ENCODE measurements around the gene KLHL17. TPM values are rescaled to one million over a fixed set of nuclear protein-coding genes. Genes with fewer than 3 reads are reported as not detected.

KLHL17 gene
- 21.4 TPM for polyA plus RNA-seq (2013, experiment 1 of 2; ENCODE audit: insufficient read length)
- 19.8 TPM for polyA plus RNA-seq (2013, experiment 2 of 2; ENCODE audit: insufficient read length)

- DNase-seq = peak; percentile 71
These were observed at the start of gene KLHL17 for GRCh38 chr1:960363-961131. Gene KLHL17 (plus strand): TSS chr1:960584. CDS start chr1:960694, 110 bp downstream.

DNA sequence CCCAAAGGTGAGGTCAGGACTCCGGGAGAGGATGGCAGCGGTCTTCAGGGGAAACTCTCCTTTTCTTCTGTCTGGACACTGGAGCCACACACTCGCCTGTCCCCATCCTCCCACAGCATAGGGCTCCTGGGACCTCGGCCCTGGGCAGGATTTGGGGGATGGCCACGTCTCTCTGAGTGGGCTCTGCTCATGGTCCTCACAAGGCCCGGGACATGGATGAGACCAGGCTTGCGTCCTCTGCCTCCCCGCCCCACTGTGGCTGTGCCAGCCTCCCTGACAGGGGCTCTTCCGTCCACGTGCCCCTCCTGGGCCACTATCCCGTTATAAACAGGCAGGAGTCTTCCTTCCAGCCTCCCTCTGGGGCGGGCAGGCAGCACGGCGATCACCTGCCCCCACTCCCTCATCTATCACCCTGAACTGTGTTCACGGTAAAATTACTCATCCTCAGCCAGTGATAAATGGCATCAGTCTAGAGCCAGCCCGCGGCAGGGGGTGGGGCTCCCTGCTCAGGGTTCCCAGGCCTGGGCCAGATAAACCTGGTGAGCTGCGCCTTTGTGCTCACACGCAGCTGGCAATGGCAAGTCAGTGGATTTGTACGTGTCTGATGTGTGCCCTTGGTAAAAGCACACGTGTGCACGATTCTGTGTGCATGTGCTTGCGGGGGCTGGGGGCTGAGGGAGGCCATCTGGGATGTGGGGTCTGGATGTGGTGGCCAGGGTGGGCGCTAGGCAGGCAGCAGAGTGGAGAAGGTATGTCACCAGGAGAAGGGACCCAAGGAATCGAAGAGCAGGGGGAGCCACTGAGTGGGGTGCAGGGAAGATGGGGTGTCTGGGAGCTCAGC is 49.3 kb upstream of the KLHL17 start:
- peak; percentile 65 for DNase-seq

- DNase-seq = no peak
These were observed 48.3 kb upstream of the KLHL17 start for GRCh38 chr1:911875-912739.

DNA sequence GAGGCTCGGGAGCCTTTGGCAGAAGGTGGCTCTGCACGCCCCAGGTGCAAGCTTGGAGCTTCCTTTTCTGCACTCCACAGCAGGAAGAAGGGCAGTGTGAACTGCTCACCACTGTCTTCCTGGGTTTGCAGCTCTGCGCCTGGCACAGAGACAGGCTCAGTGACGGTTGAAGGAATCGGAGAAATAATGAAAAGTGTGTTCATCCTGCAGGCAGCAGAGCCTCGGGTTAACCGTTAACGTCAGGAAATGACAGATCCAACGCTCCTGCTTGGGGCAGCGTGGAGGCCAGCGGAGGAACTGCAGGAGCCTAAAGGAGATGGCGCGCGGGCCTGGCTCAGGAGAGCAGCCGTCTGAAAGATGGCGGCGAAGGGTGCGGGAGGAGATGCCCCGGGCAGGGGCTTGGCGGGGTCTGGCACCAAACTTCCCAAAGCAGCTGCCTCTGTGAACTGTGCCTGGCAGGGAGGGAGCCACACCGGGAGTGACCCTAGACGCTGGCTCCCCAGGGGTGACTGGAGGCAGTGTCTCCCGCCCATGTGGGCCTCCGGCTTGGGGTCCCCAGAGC is 47.6 kb upstream of the KLHL17 start:
- no peak for DNase-seq

DNA sequence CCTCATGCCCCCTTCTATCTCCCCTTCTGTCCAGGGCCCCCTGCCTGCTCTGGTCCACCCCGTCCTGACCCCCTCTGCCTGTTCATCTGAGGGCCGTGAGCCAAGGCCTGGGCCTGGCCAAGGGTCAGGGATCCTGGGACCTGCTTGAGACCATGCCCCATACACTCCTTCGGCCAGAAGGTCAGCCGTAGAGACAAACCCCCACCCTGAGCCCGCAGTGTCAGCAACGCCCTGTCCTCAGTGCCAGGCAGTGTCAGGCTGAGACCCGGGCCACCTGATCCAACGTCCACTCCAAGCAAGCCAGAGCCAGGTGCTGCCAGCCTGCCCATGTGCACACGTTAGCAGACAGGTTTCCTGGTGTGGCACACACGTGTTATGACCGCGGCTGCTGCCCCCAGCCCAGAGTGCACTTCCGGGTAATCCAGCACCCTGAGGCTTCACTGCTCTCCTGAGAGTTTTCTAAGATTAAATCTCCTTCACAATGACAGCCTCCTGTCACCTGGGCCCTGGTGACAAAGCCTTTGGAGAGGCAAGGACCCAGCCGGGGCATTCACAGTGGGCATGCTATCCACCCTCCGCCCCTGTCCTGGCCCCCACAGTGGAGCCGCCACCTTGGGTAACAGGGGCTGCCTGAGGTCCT is 46.8 kb upstream of the KLHL17 start:
- no peak for DNase-seq

- DNase-seq = no peak
These were observed 46.1 kb upstream of the KLHL17 start for GRCh38 chr1:914131-914890.

DNA sequence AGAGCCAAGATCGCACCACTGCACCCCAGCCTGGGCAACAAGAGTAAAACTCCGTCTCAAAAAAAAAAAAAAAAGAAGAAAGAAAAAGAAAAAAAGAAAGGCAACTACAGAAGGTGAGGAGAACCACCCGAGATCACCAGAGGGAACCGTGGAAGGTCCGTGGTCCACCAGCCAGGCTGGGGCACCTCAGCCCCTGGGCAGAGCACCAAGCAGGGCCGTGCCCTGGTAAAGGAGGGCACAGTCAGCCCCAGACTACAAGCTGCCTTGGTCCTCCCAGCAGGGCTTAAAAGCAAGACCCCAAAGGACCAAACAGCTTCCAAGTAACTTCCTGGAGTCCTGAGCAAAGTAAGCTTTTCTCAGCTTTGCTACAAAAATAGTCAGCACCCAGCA is 45.5 kb upstream of the KLHL17 start:
- no peak for DNase-seq

- no peak for DNase-seq
These were observed 44.9 kb upstream of the KLHL17 start for GRCh38 chr1:915295-916172.

- DNase-seq = no peak
These were observed 44.0 kb upstream of the KLHL17 start for GRCh38 chr1:916173-917075.

DNA sequence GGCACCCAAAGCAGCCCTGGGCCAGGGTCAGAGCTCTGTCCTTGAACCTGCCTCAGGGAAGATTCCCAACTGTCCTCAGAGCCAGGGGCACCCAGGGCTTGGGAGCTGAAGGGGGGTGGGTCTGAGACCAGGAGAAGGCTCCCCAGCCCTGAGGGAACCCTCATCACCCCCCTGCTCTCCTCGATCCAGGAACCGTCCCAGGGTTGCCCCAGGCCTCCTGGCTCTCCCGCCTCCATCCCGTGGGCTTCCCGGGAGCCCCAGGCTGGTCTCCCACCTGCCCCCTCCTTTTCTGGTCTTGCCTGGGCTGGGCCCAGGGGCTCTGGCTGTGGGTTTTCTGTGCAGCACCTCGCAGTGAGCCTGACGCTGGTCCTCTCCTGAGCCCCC is 43.3 kb upstream of the KLHL17 start:
- no peak for DNase-seq

GRCh38 chr1:917466-918091 is 42.8 kb upstream of the KLHL17 start:
- DNase-seq = no peak

DNA sequence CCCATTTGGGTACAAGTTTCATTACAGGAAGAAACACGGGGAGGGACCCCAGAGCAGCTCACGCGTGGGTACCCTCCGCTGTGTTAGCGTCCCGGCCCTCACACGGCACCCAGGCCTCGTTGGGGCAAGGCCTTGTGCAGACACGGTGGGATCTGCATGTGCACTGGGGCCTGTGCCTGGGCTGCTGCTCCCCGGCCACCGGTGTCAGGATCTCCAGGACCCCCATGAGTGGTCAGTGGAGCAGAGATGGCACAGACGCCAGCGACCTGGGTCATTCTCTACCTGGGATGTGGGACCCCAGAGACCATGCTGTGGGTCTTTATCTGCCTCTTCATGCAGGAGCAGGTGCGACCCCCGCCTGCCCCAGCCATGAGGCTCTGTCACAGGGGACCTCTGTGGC is 42.0 kb upstream of the KLHL17 start:
- no peak for DNase-seq

- DNase-seq = no peak
These were observed 41.5 kb upstream of the KLHL17 start for GRCh38 chr1:918843-919242.

GRCh38 chr1:919271-919872 is 41.0 kb upstream of the KLHL17 start:
- DNase-seq = no peak

- DNase-seq = no peak
These were observed 40.4 kb upstream of the KLHL17 start for GRCh38 chr1:920010-920409.

GRCh38 chr1:920521-920920 is 39.9 kb upstream of the KLHL17 start:
- DNase-seq = no peak

DNA sequence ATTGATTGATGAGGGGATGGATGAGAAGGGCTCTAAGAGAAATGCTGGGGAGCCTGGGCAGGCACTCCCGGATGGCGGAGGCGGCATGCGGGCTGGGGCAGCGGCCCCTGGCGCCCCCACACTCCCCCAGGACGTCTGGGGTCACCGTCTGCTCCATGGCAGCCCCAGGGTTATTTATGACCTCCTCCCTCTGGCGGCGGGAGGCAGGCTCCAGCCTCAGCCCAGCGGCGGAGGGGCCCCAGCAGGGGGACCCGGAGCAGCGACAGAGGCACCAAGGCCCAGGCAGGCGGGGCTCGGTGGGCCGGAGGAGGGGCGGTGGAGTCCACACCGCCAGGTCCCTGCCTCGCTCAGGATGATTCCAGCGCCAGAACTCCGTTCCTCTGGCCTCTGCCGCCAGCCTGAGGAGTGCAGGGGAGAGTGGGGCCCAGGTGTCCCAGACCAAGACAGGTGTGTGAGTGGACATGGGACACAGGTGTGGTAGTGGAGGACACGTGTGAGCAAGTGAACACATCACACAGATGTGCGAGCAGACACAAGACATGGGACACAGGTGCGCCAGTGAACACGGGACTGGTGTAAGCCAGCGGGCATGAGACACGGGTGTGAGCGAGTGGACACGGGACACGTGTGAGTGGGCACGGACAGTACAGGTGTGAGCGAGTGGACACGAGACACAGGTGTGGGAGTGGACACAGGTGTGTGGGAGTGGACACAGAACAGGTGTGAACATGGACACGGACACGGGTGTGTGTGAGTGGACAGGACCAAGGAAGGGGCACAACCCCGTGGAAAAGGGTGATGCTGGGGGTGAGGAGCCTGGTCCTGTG is 39.2 kb upstream of the KLHL17 start:
- DNase-seq = peak; percentile 85

All from fibroblast of skin of abdomen (primary cell).